ENCODE results near the gene ZER1. TPM values are rescaled to one million over a fixed set of nuclear protein-coding genes. Genes with fewer than 3 reads are reported as not detected.

Gene ZER1
- total and polyA plus RNA-seq, 2 experiments from 2014 or later, result 74.1 to 89.6 TPM

GRCh38 chr9:128685636-128686489 is 85.9 kb downstream of the ZER1 start:
- peak overlapping the region; percentile 10 for H3K27ac ChIP-seq
- DNase-seq (ENCODE audit: low read depth in 1 of 2, low spot score in 1 of 2), result no peak

GRCh38 chr9:128684325-128685199 is 87.2 kb downstream of the ZER1 start:
- peak overlapping the region; percentile 79 for H3K27ac ChIP-seq
- TF ChIP-seq CTCF (IDR thresholded peaks at IDR 0.05; ENCODE audit: low read depth, low read length), result no peak
- peak overlapping the region; percentile 41 for H3K4me3 ChIP-seq
- H3K27me3 ChIP-seq, result no peaks in the 10 kb centered on the region
- no peaks in the 10 kb centered on the region for H3K36me3 ChIP-seq
- peak; percentile 80 to 83 for DNase-seq (ENCODE audit: low read depth in 1 of 2, low spot score in 1 of 2)
- no peaks in the 10 kb centered on the region for H3K9me3 ChIP-seq (ENCODE audit: low read depth)
- H3K4me1 ChIP-seq (ENCODE audit: low read depth), result peaks cover 19% of the 10 kb centered on the region

More at GRCh38 chr9:128685636-128686489, 85.9 kb downstream of the ZER1 start:
- Histone ChIP-seq H3K4me1 (ENCODE audit: low read depth) (peaks cover 21% of the 10 kb centered on the region), H3K36me3 (no peaks in the 10 kb centered on the region), H3K9me3 (ENCODE audit: low read depth) (no peaks in the 10 kb centered on the region), H3K27me3 (no peaks in the 10 kb centered on the region), H3K4me3 (no peak overlapping the region)
- TF ChIP-seq CTCF (IDR thresholded peaks at IDR 0.05; ENCODE audit: low read depth, low read length), result no peak

GRCh38 chr9:128684065-128684324 is 87.7 kb downstream of the ZER1 start:
- Histone ChIP-seq H3K4me1 (ENCODE audit: low read depth) (peaks cover 19% of the 10 kb centered on the region), H3K4me3 (peak overlapping the region; percentile 41), H3K9me3 (ENCODE audit: low read depth) (no peaks in the 10 kb centered on the region), H3K36me3 (no peaks in the 10 kb centered on the region), H3K27me3 (no peaks in the 10 kb centered on the region), H3K27ac (peak overlapping the region; percentile 79)
- no peak for TF ChIP-seq CTCF (IDR thresholded peaks at IDR 0.05; ENCODE audit: low read depth, low read length)
- DNase-seq (ENCODE audit: low read depth in 1 of 2, low spot score in 1 of 2), result no peak

GRCh38 chr9:128683340-128684064 is 88.2 kb downstream of the ZER1 start:
- Histone ChIP-seq H3K36me3 (no peaks in the 10 kb centered on the region), H3K4me3 (peak overlapping the region; percentile 41), H3K9me3 (ENCODE audit: low read depth) (no peaks in the 10 kb centered on the region), H3K4me1 (ENCODE audit: low read depth) (peaks cover 19% of the 10 kb centered on the region), H3K27me3 (no peaks in the 10 kb centered on the region), H3K27ac (peak overlapping the region; percentile 79)
- DNase-seq (ENCODE audit: low read depth in 1 of 2, low spot score in 1 of 2), result peak; percentile 44 to 89
- TF ChIP-seq CTCF (IDR thresholded peaks at IDR 0.05; ENCODE audit: low read depth, low read length), result no peak

Other genes with a start within 250 kb of the ZER1 start
- 207 and 227 TPM in 2 replicates for gene SPTAN1, start 219.3 kb downstream of the ZER1 start, total RNA-seq
- gene SPTAN1, start 219.3 kb downstream of the ZER1 start, polyA plus RNA-seq, result 118 TPM in 2 replicates
- 77.2 and 94.9 TPM in 2 replicates for gene DYNC2I2, start 115.1 kb downstream of the ZER1 start, total RNA-seq
- gene DYNC2I2, start 115.1 kb downstream of the ZER1 start, polyA plus RNA-seq, result 81.7 and 119 TPM in 2 replicates
- gene SET, start 82.7 kb downstream of the ZER1 start, total RNA-seq, result 335 and 481 TPM in 2 replicates
- 227 and 262 TPM in 2 replicates for gene SET, start 82.7 kb downstream of the ZER1 start, polyA plus RNA-seq
- gene PKN3, start 69.4 kb downstream of the ZER1 start, total RNA-seq, result 13.8 and 17.9 TPM in 2 replicates
- 13.4 and 13.5 TPM in 2 replicates for gene PKN3, start 69.4 kb downstream of the ZER1 start, polyA plus RNA-seq
- gene ZDHHC12, start 47.8 kb downstream of the ZER1 start, total RNA-seq, result 58.7 and 87.1 TPM in 2 replicates
- gene ZDHHC12, start 47.8 kb downstream of the ZER1 start, polyA plus RNA-seq, result 47.4 and 68.3 TPM in 2 replicates
- 24.6 and 26.6 TPM in 2 replicates for gene TBC1D13, start 15.3 kb upstream of the ZER1 start, total RNA-seq
- 33.4 and 39.4 TPM in 2 replicates for gene TBC1D13, start 15.3 kb upstream of the ZER1 start, polyA plus RNA-seq
- 93.3 and 136 TPM in 2 replicates for gene ENDOG, start 46.6 kb upstream of the ZER1 start, total RNA-seq
- gene ENDOG, start 46.6 kb upstream of the ZER1 start, polyA plus RNA-seq, result 177 and 209 TPM in 2 replicates
- gene SPOUT1, start 57.9 kb upstream of the ZER1 start, total RNA-seq, result 20.2 and 24.2 TPM in 2 replicates
- gene SPOUT1, start 57.9 kb upstream of the ZER1 start, polyA plus RNA-seq, result 32.1 and 52.1 TPM in 2 replicates
- gene KYAT1, start 110.0 kb upstream of the ZER1 start, total RNA-seq, result 23.3 and 25.0 TPM in 2 replicates
- 21.8 and 36.9 TPM in 2 replicates for gene KYAT1, start 110.0 kb upstream of the ZER1 start, polyA plus RNA-seq
- gene LRRC8A, start 110.2 kb upstream of the ZER1 start, total RNA-seq, result 48.1 and 55.8 TPM in 2 replicates
- gene LRRC8A, start 110.2 kb upstream of the ZER1 start, polyA plus RNA-seq, result 28.6 and 31.6 TPM in 2 replicates
- gene PHYHD1, start 149.1 kb upstream of the ZER1 start, total RNA-seq, result 25.3 and 36.6 TPM in 2 replicates
- gene PHYHD1, start 149.1 kb upstream of the ZER1 start, polyA plus RNA-seq, result 40.8 and 43.8 TPM in 2 replicates
- gene DOLK, start 175.7 kb upstream of the ZER1 start, total RNA-seq, result 21.0 and 32.2 TPM in 2 replicates
- gene DOLK, start 175.7 kb upstream of the ZER1 start, polyA plus RNA-seq, result 33.3 and 37.1 TPM in 2 replicates
- gene NUP188, start 175.8 kb upstream of the ZER1 start, total RNA-seq, result 50.8 and 52.0 TPM in 2 replicates
- 35.8 and 38.9 TPM in 2 replicates for gene NUP188, start 175.8 kb upstream of the ZER1 start, polyA plus RNA-seq